NCI-H82 (cell line): ENCODE results near the gene HHATL.

Source experiments
- DNase-seq: peaks from one replicate; lab custom pipeline; 2025; lab: John Stamatoyannopoulos, UW

HHATL gene

GRCh38 chr3:42698216-42698910, 4.2 kb downstream of the HHATL start:
- DNase-seq: no peak

GRCh38 chr3:42697289-42698051, 5.1 kb downstream of the HHATL start:
- DNase-seq: no peak

GRCh38 chr3:42696356-42697288, 6.0 kb downstream of the HHATL start:
- DNase-seq: no peak

- no peak for DNase-seq
Observed at GRCh38 chr3:42694366-42694765, 8.2 kb downstream of the HHATL start.

GRCh38 chr3:42693530-42693930, 9.1 kb downstream of the HHATL start:
- no peak for DNase-seq

- DNase-seq: no peak
Observed at GRCh38 chr3:42692667-42693529, 9.7 kb downstream of the HHATL start.

- DNase-seq: no peak
Observed at GRCh38 chr3:42691816-42692666, 10.6 kb downstream of the HHATL start.

GRCh38 chr3:42690766-42691680, 11.6 kb downstream of the HHATL start:
- no peak for DNase-seq

- no peak for DNase-seq
Observed at GRCh38 chr3:42690191-42690590, 12.4 kb downstream of the HHATL start.

GRCh38 chr3:42689421-42690014, 13.1 kb downstream of the HHATL start:
- DNase-seq: no peak

- no peak for DNase-seq
Observed at GRCh38 chr3:42688487-42689420, 13.8 kb downstream of the HHATL start.

- no peak for DNase-seq
Observed at GRCh38 chr3:42688016-42688415, 14.6 kb downstream of the HHATL start.

GRCh38 chr3:42686832-42687650, 15.6 kb downstream of the HHATL start:
- DNase-seq: no peak

- DNase-seq: no peak
Observed at GRCh38 chr3:42685891-42686820, 16.4 kb downstream of the HHATL start.

- no peak for DNase-seq
Observed at GRCh38 chr3:42685363-42685881, 17.2 kb downstream of the HHATL start, which contains the start of gene KLHL40. Gene KLHL40, plus strand, starts transcription at chr3:42685537. Its CDS starts 82 bp downstream, at chr3:42685619.
